ENCODE measurements around the gene RASAL3.
"Not testable (repeated sequence)": the region's sequence is repeated elsewhere in the genome, so short reads cannot be mapped to it uniquely, and the experiment has no call there.

The RASAL3 gene

DNA sequence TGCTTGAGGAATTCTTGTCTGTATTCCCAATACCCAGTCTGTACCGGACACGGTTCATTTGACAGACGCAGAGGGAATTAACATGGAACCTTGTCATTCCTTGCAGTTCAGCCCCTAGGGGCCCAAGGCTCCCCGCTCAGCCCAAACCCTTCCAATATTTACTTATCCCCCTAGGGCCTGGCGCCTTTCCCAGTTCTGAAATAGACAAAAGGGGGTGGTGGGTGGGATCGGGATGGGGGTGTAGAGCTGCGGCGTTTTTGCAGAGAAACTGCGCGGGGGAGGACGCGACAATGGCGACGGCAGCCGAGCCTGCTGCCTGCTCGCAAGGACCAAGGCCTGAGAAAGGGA lies 46.1 kb downstream of the RASAL3 start:
- peaks cover 9% of the 10 kb centered on the region for H3K36me3 Mint-ChIP-seq
- H3K9me3 Mint-ChIP-seq = no peaks in the 10 kb centered on the region
- no peaks in the 10 kb centered on the region for H3K27me3 Mint-ChIP-seq
- ATAC-seq (ENCODE audit: low read depth) (no peak), DNase-seq (ENCODE audit: low spot score in 2 of 2) (no peak)
- H3K27ac Mint-ChIP-seq = peak overlapping the region; percentile 97
- peak overlapping the region; percentile 90 for H3K4me3 Mint-ChIP-seq
- peaks cover 29% of the 10 kb centered on the region for H3K4me1 Mint-ChIP-seq

DNA sequence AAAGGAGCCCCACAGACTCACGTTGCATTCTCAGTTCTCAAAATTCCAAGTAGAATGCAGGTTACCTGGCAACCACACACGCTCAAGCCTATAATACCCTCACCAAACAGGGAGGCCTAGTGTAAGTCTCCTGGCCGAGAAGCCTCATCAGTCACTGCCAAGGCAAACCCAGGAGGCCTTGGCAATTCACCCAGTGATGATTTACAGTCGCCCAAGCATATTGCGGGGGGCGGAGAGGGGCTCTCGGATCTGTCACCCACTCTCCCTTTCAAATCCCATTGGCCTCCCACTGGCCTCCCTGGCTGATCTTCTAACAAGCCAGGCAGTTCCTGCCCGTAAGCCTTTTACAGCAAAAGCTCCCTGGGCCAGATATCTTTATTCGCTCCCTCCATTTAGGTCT lies 46.6 kb downstream of the RASAL3 start:
- H3K9me3 Mint-ChIP-seq = no peaks in the 10 kb centered on the region
- ATAC-seq (ENCODE audit: low read depth) = no peak
- H3K4me3 Mint-ChIP-seq = peak overlapping the region; percentile 90
- peak overlapping the region; percentile 97 for H3K27ac Mint-ChIP-seq
- peaks cover 32% of the 10 kb centered on the region for H3K4me1 Mint-ChIP-seq
- H3K27me3 Mint-ChIP-seq = no peaks in the 10 kb centered on the region
- no peak for DNase-seq (ENCODE audit: low spot score in 2 of 2)
- H3K36me3 Mint-ChIP-seq = peaks cover 6% of the 10 kb centered on the region

DNA sequence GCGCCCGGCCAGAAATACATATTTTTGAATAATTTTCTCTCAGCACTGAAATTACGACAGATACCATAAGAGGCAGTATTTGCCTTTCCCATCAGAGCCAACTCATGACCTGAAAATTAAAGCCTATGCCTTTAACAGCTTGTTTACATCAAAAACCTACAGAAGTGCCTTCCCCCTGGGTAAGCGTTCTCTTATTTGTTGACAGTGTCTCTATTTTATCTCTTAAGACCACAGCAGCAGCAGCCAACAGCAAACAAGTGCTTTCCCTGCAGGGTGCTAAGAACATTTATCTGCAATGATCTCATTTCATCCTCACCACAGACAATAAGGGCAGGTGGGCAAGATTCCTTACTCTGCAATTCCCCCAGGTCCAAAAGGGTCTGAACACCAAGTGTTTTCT lies 51.5 kb downstream of the RASAL3 start:
- Mint-ChIP-seq H3K36me3 (peaks cover 8% of the 10 kb centered on the region), H3K4me1 (peaks cover 24% of the 10 kb centered on the region), H3K9me3 (no peaks in the 10 kb centered on the region), H3K4me3 (no peak overlapping the region), H3K27ac (no peak overlapping the region), H3K27me3 (no peaks in the 10 kb centered on the region)
- ATAC-seq (ENCODE audit: low read depth) = no peak
- DNase-seq (ENCODE audit: low spot score in 2 of 2) = no peak

DNA sequence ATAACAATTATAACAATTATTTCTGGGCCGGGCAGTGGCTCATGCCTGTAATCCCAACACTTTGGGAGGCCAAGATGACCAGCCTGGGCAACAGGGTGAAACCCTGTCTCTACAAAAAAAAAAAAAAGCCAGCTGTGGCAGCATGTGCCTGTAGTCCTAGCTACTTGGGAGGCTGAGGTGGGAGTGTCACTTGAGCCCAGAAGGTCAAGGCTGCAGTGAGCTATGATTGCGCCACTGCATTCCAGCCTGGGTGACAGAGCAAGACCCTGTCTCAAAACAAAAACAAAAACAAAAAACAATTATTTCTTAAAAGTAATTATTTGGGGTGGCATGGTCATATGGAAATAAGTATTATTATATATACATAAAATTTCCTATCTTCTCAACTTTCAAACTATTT lies 53.0 kb downstream of the RASAL3 start:
- DNase-seq (ENCODE audit: low spot score in 2 of 2); H3K4me3 Mint-ChIP-seq; H3K36me3 Mint-ChIP-seq; ATAC-seq (ENCODE audit: low read depth); H3K27ac Mint-ChIP-seq; H3K9me3 Mint-ChIP-seq; H3K27me3 Mint-ChIP-seq: not testable (repeated sequence)
- peaks cover 11% of the 10 kb centered on the region for H3K4me1 Mint-ChIP-seq

GRCh38 chr19:15404780-15405211 lies 59.5 kb downstream of the RASAL3 start:
- DNase-seq (ENCODE audit: low spot score in 2 of 2) (no peak), ATAC-seq (ENCODE audit: low read depth) (no peak)
- H3K9me3 Mint-ChIP-seq = no peaks in the 10 kb centered on the region
- H3K4me1 Mint-ChIP-seq = peaks cover 12% of the 10 kb centered on the region
- H3K36me3 Mint-ChIP-seq = peaks cover 13% of the 10 kb centered on the region
- peak overlapping the region; percentile 10 for H3K27ac Mint-ChIP-seq
- H3K27me3 Mint-ChIP-seq = no peaks in the 10 kb centered on the region
- H3K4me3 Mint-ChIP-seq = peak overlapping the region; percentile 52

- Mint-ChIP-seq H3K27me3 (no peaks in the 10 kb centered on the region), H3K9me3 (no peaks in the 10 kb centered on the region), H3K4me3 (peak overlapping the region; percentile 52), H3K27ac (peak overlapping the region; percentile 10), H3K4me1 (peaks cover 12% of the 10 kb centered on the region), H3K36me3 (peaks cover 13% of the 10 kb centered on the region)
- no peak for ATAC-seq (ENCODE audit: low read depth)
- DNase-seq (ENCODE audit: low spot score in 2 of 2) = no peak
These were observed 60.1 kb downstream of the RASAL3 start for GRCh38 chr19:15404097-15404779.

DNA sequence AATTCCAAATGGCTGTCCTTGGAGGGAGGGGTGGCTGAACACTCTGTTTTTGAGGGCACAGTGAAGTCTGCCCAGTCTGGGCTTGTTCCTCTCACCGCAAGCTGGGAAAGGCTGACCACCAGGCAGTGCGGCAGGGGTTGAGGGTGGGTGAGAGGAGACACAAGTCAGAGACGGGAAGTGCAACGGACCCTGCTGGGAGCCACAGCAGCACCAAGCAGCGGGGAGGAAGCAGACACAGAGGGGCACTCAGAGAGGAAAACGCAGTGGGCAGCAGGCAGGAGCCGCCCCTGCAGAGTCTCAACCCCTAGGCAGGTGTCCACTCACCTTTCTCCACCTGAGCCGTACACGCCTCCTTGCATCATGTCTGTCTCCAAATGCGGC lies 61.2 kb downstream of the RASAL3 start:
- Mint-ChIP-seq H3K9me3 (no peaks in the 10 kb centered on the region), H3K27me3 (no peaks in the 10 kb centered on the region), H3K36me3 (peaks cover 13% of the 10 kb centered on the region), H3K27ac (no peak overlapping the region), H3K4me3 (no peak overlapping the region), H3K4me1 (peaks cover 12% of the 10 kb centered on the region)
- no peak for ATAC-seq (ENCODE audit: low read depth)
- no peak for DNase-seq (ENCODE audit: low spot score in 2 of 2)

DNA sequence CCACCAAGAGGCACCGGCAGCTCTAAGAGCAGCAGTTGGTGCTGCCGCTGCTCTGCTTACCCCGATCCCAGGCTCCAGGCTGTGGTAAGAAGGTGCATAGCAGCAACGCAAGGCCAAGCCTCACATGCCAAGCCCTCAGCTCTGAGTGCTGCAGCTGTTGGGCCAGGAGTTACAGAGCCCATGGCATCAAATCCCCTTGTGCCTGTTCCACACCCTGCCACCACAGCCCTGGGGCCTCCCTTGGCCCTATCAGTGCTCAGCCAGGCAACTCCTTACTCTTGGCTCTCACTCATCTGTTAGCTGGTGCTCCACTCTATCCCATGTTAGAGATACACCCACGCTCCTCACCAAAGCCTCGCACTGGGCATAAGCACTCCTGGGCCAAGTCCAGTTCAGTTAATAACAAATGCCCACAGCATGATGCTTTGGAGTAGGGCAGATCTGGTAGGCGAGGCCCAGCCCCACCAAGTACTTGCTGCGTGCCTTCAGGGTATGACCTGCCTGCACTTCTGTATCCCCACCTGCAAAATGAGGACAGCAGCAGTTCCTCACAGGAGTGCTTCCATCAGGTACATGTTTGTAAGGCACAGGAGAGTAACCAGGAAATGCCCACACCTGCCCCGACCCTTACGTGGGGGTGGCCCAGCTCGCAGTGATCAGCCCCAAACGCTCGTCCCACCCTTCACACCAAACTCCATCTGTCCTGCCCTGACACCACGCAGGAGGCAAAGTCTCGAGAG lies 61.8 kb downstream of the RASAL3 start:
- Mint-ChIP-seq H3K9me3 (no peaks in the 10 kb centered on the region), H3K27ac (no peak overlapping the region), H3K27me3 (no peaks in the 10 kb centered on the region), H3K4me3 (no peak overlapping the region), H3K36me3 (peaks cover 19% of the 10 kb centered on the region), H3K4me1 (peaks cover 12% of the 10 kb centered on the region)
- ATAC-seq (ENCODE audit: low read depth) = no peak
- no peak for DNase-seq (ENCODE audit: low spot score in 2 of 2)
